NT2/D1 (cell line): ENCODE results near the gene LPP.

ENCODE experiments used
- YY1 ChIP-seq: IDR thresholded peaks from 2 replicates; pipeline ENCODE4 v1.6.1; 2011; ENCODE audit not compliant: insufficient read length, insufficient read depth
- ZNF274 ChIP-seq: IDR thresholded peaks from 2 replicates; pipeline ENCODE4 v1.6.1; 2011; ENCODE audit warnings: mild to moderate bottlenecking, low read depth, low read length

DNA sequence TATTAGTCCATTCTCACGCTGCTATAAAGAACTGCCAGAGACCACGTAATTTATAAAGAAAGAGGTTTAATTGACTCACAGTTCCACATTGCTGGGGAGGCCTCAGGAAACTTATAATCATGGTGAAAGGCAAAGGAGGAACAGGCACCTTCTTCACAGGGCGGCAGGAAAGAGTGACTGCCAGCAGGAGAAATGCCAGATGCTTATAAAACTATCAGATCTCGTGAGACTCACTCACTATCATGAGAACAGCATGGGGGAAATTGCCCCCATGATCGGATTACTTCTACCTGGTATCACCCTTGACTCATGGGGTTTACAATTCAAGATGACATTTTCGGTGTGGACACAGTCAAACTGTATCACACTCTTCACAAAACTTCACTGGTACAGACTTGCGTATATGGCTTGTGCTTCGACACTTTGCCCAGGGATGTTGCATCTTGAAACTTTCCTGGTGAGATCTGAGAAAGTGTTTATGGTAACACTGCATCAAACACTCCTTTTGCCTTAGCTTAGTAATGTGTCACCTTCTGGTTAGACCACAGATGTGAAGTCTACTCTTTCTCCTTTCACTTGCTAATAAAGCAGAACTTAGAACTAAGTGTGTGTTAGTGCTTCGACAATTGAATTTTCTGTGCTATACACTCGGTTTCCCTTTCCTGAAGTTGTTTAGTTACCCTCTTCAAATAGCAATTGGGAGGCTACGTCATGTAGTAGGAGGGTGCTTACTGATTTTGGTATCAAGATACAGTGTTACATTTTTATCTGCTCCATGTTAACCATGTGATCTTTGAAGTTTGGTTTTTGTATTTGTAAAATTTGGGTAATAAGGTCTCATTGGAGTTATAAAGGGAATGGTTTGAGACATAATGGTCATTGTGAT lies 185.7 kb downstream of the LPP start:
- TF ChIP-seq YY1 (no peak), ZNF274 (no peak)
